Right forelimb (tissue), 1 donor: Measurements from ENCODE around the gene P2RY6.
A peak's percentile ranks its signal among the peaks of the same experiment; 100 is the strongest.

Source experiments
- DNase-seq: peaks from one replicate; pipeline ENCODE4 v3.0.0-alpha.2; 2018

P2RY6 gene

DNA sequence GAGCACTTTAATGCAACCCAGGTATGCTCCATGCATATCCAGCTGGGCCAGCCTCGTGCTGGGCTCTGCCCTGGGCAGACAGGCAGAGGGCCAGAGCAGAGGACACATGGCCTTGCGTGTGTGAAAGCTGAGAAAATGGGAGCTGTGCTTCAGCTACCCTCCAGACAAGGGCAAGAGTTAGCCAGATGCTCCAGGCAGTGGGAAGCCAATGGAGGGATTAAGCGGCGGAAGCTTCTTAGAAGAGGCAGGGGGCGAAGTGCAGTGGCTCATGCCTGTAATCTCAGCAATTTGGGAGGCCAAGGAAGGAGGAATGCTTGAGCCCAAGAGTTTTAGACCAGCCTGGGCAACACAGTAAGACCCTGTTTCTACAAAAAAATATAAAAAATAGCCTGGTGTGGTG lies 26.1 kb downstream of the P2RY6 start:
- no peak for DNase-seq

DNA sequence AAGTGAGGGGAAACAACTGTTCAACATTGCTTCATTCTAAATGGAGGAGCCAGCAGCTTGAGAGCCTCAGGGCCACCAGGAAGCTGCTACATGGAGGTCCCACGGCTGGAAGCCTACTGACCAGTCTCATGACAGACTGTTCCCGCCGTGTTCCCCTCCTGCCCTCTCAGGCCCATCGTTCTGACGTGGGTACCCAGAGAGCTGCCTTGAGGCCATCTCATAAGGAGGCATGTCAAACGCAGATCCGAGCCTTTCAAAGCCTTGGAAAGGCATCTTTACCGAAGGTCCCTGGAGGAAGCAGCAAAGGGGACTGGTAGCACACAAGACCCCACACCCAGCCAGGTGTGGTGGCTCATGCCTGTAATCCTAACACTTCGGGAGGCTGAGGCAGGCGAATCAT lies 27.6 kb downstream of the P2RY6 start:
- no peak for DNase-seq

- no peak for DNase-seq
Measured at GRCh38 chr11:73306069-73306841, 34.1 kb downstream of the P2RY6 start.

GRCh38 chr11:73306977-73307322 lies 34.8 kb downstream of the P2RY6 start:
- DNase-seq = no peak

- peak; percentile 98 for DNase-seq
Measured at GRCh38 chr11:73307323-73308002, 35.3 kb downstream of the P2RY6 start.

- peak; percentile 93 for DNase-seq
Measured at GRCh38 chr11:73308003-73308960, 36.1 kb downstream of the P2RY6 start, which contains the start of gene ARHGEF17. TSS of gene ARHGEF17 (plus strand) at chr11:73308276. CDS start at chr11:73308639, 363 bp downstream.

DNA sequence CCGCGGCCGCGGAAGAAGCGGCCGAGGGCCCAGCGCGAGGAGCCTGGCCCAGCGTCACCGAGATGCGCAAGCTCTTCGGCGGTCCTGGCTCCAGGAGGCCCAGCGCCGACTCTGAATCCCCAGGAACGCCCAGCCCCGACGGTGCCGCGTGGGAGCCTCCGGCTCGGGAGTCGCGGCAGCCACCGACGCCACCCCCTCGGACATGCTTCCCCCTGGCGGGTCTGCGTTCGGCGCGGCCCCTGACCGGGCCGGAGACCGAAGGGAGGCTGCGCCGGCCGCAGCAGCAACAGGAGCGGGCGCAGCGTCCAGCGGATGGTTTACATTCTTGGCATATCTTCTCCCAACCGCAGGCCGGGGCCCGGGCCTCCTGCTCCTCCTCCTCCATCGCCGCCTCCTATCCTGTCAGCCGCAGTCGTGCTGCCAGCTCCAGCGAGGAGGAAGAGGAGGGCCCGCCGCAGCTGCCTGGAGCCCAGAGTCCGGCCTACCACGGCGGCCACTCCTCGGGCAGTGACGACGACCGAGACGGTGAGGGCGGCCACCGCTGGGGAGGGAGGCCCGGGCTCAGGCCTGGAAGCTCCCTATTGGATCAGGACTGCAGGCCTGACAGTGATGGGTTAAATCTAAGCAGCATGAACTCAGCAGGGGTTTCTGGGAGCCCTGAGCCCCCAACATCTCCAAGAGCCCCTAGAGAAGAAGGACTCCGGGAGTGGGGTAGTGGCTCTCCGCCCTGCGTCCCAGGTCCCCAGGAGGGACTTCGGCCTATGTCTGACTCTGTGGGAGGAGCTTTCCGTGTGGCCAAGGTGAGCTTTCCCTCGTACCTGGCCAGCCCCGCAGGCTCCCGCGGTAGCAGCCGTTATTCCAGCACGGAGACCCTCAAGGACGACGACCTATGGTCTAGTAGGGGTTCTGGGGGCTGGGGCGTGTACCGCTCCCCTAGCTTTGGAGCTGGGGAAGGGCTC lies 37.1 kb downstream of the P2RY6 start:
- peak; percentile 90 for DNase-seq

- DNase-seq = no peak
Measured at GRCh38 chr11:73310076-73310475, 37.9 kb downstream of the P2RY6 start.

- no peak for DNase-seq
Measured at GRCh38 chr11:73310661-73311393, 38.7 kb downstream of the P2RY6 start.

GRCh38 chr11:73311394-73311869 lies 39.3 kb downstream of the P2RY6 start:
- no peak for DNase-seq

DNA sequence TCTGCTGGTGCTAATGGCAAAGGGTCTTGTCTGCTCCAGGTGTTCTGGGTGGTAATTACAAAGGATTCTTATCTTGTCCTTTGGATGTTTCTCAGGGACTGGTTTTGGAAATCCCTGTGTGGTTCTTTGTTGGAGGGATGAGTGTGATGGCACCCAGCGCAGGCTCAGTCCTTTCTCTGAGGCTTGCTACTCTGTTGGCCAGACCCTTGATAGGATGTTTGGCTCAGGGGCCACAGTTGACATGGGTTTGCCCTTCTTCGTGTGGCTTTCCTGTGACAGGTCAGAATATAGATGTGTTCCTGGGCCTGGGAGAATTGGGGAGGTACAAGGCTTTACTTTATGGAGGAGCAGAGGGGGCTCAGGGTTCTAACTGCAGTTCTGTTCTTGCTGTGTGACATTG lies 39.9 kb downstream of the P2RY6 start:
- DNase-seq = no peak

- DNase-seq = peak; percentile 54
Measured at GRCh38 chr11:73312851-73313327, 40.8 kb downstream of the P2RY6 start.

DNA sequence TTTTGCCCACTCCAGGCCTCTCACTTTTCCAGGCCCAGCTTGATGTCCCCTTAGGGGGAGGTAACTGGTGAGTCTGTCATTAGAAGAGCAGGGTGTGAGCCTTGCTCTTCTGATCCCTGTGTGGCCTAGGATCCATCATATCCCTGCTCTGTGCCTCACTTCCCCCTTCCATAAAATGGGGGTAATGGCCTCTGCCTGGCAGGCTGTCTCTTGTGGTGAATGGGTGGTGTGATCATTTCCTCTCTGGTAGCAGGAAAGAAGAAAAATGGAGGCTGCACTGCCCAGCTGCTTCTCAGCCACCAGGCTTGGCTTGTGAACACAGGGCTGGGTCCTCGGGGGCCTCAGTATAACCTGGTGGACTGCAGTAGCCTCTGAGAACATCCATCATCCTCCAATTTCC lies 41.5 kb downstream of the P2RY6 start:
- no peak for DNase-seq

GRCh38 chr11:73314117-73314961 lies 42.2 kb downstream of the P2RY6 start:
- peak; percentile 58 for DNase-seq

DNA sequence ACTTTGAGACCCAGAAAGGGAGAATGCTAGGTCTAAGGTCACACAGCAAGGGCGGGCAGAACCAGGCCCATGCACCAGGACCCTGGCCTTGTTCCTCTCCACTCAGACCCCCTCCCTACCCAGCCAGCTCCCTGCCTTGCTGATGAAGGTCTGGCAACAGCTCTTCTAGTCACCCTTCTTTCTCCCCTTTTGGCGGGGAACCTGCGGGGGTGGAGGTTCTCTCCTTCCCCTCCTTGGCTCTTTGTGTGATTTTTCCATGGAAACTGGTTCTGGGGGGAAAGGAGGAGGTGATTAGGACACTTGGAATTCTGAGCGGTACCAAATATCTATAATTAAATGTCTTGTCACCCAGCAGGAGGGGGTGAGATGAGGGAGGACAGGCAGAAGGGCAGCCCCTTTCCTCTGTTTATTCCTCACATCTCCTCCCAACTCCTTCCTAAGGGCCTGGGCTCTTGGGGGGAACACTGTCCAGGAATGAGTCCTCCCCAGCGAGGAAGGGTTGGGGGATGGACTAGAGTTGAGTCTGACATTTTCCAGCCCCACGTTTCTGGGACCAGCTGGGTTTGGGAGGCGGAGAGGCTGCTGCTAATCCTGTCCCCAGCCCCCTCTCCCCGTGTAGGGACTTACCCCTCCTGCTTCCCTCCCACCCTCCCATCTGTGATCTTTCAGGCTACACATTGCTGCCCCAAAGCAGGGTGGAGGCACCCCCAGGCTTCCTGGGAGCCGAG lies 43.3 kb downstream of the P2RY6 start:
- DNase-seq = peak; percentile 46

DNA sequence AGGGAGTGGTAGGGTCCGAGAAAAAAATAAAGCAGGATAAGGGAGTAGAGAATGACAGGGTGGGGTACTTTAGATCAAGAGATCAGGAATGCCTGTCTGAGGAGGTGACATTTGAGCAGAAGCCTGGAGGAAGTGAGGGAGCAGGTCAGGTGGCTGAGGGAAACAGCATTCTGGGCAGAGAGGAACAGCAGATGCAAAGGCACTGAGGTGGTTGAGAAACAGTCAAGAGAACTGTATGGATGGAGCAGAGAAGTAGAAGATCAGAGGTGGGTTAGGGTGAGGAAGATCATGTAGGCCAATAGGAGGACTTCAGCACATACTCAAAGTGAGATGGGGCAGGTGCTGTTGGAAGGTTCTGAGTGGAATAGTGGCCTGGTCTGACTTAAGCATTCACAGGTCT lies 44.3 kb downstream of the P2RY6 start:
- DNase-seq = no peak

DNA sequence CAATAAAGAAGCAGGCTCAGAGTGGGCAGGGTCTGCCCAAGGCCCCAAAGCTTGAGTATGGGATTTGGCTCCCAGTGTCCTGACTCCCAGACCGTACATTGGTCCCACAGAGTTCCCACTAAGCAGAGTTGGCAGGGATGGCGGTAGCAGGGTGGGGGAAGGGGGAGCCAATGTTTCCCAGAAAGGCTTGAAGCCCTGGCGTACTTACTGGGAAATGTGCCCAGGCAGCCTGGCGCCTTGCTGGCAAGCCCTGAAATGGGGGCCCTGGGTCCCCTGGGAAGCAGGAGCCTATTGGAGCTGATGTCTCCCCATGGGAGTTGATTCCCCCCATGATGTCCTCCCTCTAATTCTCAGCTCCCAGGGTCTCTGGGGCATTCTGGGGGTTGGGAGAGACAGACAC lies 45.2 kb downstream of the P2RY6 start:
- no peak for DNase-seq

- no peak for DNase-seq
Measured at GRCh38 chr11:73317803-73318202, 45.7 kb downstream of the P2RY6 start.

DNA sequence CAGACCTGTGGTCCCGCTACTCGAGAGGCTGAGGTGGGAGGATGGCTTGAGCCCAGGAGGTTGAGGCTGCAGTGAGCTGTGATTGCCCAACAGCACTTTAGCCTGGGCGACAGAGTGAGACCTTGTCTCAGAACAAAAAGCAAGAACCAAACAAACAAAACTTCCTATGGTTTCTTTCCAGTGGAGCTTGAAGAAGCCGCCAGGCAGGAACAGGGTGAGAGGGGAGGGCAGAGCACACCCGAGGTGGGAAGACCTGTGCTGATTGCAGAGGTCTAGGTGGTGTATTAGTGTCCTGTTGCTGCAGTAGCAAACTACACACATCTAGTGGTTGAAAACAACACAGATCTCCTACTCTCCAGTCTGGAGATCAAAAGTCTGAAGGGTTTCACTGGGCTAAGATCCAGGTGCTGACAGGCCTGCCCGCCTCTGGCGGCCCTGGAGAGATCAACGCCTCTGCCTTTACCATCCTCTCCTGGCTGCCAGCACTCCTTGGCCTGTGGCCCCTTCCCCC lies 46.4 kb downstream of the P2RY6 start:
- DNase-seq = no peak
